Bone marrow (tissue), 2 donors: Measurements from ENCODE around the gene PIKFYVE.
"Not testable (repeated sequence)": the region's sequence is repeated elsewhere in the genome, so short reads cannot be mapped to it uniquely, and the experiment has no call there.

Experiments used
- DNase-seq, 2 donors: peaks; one replicate each; lab custom pipeline; 2025; lab: John Stamatoyannopoulos, UW

PIKFYVE gene

DNA sequence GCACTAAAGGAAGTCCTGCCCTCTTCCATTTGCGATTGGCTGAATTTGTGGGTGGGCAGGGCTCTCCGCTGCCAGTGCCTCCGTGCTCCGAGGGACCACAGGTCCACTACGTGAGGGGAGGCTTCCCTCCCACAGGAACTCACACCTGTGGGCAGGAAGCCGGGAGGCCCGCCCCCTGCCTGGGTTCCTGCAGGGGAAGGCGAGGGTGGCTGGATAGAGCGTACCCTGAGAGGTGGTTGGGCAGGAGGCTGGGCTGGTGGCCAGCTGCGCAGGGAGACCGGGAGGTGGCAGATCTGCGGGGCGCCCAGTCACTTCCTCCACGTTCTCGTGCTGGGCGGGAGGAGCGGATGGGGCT is 93.6 kb downstream of the PIKFYVE start:
- DNase-seq: no peak

DNA sequence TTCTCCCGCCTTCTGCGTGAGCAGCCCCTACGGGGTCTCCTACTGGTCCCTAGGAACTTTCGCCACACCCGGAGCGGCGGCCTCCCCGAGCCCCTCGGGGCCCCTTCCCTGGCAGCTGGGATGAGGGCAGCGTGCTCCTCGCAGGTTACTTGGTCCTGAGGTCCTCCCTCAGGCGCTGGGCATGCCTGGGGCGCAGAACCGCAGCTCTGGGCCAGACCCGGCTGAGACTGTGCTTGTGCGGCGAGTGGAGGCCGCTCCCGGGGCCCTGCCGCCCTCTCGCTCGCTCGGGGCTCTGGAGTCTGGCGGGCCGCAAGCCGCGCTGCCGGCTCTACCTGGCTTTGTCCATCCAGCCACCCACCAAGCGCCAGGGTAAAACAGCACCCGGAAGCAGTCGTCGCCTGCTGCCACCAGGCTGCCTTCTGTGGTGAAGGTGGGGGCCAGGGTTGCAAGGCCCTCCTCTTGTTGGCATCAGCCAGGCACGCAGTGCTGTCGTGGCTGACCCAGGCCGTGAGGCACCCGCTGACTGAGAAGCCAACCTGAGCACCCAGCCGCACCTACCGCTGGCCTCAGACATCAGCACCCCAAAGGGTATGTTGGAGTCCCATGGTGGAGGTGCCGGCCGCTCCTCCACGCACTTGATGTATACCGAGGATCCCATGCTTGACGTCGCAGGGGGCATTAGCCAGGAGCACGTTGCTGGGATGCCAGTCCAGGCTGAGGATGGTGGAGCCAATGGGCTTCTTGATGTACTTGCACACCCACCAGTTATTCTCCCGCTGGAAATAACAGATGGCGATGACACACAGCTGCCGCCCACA is 94.4 kb downstream of the PIKFYVE start:
- no peak for DNase-seq

DNA sequence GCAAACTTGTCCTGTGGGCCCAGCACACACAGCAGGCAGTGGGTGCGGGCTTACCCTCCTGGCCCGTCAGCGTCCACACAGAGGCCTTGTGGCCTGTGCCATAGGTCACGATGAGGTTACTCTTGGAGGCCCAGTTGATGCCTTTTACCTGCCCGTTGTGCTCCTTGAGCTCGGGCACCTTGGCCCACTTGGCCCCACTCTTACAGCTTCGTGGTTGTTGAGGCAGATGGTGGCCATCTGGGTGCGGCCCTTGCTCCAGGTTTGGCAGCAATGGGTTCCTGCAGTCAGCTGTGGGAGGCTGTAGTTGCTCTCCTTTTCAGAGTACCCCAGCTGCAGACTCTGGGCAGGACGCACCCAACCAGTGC is 95.0 kb downstream of the PIKFYVE start:
- DNase-seq: no peak

DNA sequence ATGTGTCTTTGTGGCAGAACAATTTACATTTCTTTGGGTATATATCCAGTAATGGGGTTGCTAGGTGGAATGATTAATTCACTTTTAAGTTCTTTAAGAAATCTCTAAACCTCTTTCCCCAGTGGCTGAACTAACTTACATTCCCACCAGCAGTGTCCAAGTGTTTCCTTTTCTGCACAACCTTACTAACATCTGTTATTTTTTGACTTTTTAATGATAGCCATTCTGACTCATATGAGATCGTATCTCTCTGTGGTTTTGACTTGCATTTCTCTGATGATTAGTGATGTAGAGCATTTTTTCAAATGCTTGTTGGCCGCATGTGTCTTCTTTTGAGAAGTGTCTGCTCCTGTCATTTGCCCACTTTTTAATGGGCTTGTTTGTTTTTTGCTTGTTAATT is 97.4 kb downstream of the PIKFYVE start:
- DNase-seq: peak in 1 of 2 donors; percentile 93

DNA sequence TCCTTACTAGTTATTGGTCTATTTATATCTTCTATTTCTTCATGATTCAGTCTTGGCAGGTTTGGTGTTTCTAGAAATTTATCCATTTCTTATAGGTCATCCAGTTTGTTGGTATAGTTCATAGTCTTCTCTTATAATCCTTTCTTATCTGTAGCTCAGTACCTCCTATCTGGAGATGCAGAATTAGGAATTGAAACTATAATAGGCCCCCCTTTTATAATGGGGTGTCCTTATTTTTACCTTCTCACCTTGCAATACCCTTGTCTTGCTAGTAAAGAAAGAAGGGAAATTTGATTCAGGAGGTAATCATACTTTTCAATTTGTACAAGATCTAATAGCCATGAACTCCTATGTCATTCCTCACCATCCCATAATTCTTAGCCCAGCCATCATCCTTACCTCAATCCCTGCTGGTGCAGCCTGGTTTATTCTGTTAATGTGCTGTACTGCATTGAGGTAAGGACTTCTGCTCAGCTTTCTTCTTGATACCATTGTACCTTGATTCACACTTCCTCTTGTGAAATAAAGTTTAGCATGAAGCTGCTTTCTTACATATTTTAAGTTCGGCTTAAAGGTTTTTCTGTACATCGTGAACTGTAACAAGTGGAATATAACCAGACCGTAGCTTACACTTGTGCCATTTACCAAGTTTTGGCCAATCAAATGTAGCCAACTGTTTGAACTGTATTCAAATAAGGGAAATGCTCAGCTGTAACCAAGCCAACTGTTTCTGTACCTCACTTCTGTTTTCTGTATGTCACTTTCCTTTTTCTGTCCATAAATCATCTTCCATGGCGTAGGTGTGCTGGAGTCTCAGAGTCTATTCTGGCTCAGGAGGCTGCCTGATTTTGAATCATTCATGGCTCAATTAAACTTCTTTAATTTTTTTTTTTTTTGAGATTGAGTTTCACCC is 100.4 kb downstream of the PIKFYVE start:
- peak in 1 of 2 donors; percentile 78 for DNase-seq

DNA sequence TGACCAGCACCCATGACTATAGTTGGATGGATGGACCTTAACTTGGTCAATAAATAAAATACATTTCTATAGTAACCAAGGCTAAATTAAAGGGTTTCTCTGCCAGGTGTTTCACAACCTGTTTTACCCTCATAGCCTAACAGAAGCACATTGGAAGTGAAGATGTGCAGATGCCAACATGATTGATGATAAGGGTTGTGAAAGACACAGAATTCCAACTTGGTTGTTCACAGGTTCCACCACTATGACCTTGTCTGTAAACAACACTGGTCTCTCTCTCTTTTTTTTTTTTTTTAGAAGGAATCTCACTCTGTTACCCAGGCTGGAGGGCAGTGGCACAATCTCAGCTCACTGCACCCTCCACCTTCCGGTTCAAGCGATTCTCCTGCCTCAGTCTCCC is 103.0 kb downstream of the PIKFYVE start:
- no peak for DNase-seq

DNA sequence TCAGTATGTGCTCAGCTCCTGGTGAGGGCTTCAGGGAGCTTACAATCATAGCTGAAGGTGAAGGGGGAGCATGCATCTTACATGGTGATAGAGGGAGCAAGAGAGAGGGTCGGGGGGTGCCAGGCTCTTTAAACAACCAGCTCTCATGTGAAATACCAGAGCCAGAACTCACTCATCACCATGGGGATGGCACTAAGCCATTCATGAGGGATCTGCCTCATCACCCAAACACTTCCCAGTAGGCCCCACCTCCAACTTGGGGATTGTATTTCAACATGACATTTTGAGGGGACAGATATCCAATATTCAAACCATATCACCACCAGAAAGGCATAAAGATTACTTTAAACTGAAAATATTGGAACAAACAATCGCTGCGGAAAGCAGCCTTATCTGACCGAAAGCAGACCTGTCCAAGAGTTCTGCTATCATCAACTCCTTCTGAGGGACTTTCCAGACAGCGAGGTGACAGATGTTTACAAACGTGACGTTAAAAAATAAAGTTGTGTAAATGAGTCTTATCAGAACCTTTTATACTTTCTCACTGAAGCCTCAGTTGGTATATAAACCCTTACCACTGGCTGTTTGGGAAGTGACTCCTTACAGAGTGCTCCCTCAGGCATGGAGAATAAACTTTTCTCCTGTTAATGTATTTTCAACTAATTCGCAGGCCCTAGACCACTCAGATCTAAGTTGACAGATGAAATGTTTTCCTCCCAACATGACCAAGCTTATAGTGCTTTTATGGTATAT is 105.0 kb downstream of the PIKFYVE start:
- DNase-seq: no peak

DNA sequence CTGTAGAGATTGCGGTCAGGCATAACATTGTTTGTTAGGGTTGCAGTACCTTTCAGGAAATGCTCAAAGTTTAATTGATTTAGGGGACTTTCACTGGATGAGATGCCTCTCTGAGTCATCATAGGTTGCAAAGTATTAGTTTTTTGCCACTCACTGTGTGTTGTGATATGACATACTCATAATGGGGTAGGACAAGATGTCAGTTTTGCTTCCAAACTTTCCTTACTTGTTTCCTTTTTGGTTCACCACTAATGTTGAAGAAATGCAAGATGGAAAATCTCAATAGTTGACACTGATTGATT is 105.5 kb downstream of the PIKFYVE start:
- DNase-seq: no peak

DNA sequence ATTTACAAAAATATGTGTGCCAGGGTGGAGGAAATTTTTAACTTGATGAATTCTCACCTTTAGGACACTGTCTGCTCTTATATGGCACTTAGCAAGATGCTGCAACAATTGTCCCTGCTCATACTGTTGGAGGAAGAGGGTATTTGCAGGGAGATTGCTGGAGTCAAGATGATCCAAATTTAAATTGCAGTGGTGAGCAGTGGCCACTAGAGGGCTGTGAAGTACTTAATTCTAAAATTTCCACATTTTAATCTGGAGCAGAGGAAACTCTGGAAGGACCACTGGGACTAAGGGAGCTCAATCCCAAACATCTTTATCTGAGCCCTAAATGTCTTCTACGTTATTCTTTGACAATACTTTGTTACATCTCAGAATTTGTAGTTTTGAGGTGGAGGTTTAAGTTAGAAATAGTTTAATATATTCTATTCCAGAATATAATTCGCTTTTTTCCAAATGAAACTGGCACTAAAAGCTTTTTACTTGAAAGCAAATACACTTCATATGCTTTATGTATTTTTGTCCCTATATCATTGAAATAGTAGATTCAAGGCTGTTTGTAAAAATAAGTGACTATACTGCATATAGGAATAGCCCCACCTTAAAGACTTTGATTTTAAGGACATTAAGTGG is 107.5 kb downstream of the PIKFYVE start:
- peak in 1 of 2 donors; percentile 6 for DNase-seq

DNA sequence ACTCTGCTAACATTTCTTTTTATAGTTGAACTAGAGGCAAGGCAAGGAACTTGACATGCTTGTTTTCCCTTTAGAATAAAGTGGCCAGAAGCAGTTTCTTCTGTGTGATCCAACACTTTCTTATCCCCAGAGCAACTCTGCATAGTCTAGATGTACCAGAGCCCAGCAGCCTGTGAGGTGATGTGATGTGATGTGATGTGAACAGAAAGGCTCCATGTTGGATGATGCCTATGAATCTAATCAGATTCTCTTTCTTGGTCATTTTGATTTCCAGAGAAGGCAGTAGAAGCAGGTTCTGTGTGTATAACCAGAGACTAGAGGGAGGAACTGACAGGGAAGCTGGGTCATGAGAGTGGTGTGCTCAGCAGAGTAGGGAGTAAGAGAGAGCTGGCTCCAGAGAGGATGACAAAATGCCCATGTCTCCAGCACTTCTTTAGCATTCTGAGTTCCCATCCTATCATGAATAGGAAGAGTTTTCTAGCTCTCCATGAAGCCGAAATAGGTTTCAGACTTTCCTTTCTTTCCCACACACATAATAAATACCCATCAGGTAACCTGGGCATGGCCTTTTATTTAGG is 109.5 kb downstream of the PIKFYVE start:
- DNase-seq: no peak

DNA sequence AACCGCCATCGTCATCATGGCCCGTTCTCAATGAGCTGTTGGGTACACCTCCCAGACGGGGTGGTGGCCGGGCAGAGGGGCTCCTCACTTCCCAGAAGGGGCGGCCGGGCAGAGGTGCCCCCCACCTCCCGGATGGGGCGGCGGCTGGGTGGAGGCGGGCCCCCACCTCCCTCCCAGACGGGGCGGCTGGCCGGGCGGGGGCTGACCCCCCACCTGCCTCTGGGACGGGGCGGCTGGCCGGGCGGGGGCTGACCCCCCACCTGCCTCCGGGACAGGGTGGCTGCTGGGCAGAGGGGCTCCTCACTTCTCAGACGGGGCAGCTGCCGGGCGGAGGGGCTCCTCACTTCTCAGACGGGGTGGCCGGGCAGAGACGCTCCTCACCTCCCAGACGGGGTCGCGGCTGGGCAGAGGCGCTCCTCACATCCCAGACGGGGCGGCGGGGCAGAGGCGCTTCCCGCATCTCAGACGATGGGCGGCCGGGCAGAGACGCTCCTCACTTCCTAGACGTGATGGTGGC is 111.3 kb downstream of the PIKFYVE start:
- DNase-seq: not testable (repeated sequence)

DNA sequence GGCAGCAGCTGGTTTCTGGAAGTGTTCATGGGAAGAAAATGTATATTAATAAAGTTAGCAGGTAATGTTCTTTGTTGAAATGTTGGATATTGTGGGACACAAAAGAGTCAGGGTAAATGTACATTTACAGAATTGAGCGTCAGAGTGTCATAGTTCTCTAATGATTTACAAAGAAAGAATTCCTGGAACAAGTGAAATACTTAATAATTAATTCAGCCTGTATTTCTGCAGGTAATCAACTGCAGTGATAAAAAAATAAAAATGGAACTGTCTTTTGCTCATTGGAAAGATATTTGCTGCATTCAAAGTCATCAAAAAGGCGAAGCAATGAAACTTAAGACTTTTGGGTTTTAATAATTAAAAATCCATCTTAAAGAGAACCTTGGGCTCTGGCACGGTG is 113.1 kb downstream of the PIKFYVE start:
- no peak for DNase-seq

DNA sequence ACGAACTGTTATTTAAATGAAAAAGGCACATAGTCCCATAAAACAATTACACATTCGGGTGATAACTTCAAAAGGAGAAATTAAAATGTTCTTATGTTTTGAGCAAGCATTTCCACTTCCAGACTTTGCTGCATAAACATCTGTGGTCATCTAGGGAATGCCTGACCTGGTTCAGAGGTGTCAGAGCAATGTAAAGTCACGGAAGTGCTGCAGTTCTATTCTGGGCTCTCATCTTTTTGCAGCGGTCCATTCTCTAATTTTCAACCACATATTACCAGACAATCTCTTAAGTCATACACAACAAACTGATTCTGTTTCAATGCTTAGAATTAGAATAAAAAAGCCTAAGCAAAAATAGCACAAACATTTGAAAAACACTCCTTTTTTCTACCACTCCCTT is 118.6 kb downstream of the PIKFYVE start:
- DNase-seq: no peak

DNA sequence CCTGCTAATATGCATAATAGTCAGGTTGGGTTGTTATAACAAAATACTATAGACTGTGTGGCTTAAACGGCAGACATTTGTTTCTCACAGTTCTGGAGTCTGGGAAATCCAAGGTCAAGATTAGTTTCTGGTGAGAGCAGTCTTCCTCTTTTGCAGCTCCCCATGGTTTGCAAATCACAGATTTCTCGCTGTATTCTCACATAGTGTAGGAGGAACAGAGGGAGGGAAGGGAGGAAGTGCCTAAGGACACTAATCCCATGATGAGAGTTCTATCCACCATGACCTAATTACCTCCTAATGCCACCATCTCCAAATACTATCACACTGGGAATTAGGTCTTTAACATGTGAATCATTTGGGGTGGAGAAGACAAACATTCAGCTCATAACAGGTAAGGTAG is 120.5 kb downstream of the PIKFYVE start:
- no peak for DNase-seq

DNA sequence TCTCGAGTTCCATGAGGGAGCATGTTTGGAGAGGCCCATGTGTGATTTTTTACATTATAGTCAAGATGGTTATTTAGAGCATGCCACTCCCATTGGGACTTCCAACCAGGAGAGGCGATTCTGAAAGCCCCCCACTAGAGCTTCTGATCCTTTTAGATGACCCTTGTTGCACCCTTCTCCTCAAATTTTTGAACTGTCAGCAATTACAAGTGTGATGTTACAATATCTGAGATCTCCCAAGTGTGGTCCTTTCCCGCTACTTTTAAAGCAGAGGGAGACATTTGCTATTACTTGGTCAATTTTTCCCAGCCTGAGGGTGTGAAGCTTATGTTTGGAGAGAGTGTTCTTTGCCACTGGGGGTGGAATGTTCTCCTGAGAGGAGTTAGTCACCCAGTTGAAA is 123.9 kb downstream of the PIKFYVE start:
- no peak for DNase-seq

DNA sequence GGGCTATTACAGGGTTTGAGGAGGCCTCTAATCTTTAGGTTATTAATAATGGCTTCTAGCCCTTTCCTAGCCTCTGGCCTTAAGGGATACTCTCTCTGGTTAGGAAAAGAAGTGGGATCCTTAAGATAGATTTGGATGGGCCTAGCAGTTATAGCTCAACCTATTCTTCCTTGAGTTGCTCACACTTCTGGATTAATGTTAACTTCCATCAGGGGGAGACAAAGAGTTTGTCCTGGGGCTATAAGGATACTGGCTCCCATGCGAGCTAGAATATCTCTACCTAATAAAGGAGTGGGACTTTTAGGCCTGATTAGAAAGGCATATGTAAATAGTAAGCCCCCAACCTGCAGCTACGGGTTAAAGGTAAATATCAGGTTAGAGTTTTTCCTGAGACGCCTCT is 126.2 kb downstream of the PIKFYVE start:
- no peak for DNase-seq

DNA sequence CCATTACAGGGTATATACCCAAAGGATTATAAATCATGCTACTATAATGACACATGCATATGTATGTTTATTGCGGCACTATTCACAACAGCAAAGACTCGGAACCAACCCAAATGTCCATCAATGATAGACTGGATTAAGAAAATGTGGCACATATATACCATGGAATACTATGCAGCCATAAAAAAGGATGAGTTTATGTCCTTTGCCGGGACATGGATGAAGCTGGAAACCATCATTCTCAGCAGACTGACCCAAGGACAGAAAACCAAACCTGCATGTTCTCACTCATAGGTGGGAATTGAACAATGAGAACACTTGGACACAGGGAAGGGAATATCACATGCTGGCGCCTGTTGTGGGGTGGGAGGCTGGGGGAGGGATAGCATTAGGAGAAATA is 130.7 kb downstream of the PIKFYVE start:
- DNase-seq: not testable (repeated sequence)

DNA sequence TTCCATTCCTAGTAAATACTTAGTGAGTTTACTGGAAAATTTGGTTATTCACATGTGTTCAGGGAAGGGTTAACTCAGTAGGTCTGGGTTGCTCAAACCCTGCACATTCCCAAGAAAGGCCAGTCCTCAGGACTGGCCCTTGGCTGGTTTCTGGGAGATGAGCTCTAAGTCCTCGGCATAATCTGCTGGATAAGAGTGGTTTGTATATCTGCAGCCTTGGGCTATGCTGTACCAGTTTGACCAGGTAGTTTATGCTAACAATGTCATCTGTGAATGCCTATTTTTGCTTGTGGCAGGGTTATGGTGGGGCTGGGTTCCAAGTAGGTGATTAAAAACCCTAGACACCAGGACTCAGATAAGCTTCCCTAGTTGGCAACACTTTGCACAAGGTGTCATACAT is 133.1 kb downstream of the PIKFYVE start:
- no peak for DNase-seq

DNA sequence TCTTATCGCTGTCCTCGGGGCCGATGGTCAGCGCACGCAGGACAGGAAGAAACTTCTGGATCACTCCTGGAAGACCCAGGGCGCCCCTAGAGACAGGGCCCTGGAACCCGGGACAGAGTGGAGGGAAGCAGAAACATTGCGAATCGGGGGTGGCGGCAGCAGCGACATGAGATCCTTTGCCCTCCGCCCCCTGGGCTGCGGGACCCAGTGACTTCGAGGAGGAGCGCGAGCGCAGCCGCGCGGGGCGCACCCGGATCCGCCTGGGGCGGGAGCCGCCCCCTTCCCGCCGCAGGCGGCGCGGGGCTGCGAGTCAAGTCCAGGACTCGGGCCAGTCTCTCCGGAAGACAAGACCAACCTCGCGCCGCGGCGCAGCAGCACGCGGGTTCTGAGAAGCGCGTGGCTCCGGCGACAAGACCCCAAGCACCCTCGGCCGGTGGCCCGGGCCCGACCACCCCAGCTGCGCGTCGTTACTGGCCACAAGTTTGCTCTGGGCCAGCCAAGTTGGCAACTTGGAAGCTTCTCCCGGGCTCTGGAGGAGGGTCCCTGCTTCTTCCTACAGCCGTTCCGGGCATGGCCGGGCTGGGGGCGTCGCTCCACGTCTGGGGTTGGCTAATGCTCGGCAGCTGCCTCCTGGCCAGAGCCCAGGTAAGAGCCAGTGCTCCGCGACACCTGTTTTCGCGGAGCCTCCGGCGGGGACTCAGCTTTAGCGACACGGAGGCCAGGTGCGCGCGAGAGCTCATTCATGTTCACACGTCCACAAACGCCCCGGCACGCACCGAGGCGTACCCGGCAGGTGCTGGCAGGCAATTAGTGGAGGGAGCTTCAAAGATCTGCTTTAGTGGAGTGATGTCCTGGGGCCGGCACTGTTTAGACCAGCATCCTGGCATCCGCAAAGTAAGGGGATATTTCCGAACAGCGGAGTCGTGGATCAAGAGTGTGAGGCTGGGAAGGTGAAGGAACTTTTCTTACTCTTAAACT is 140.7 kb downstream of the PIKFYVE start, which contains the start of gene PTH2R:
Gene PTH2R, plus strand, starts transcription at position 319 of the 978 bp plus-strand sequence. Its CDS starts 252 bp downstream, at position 571.
- no peak for DNase-seq

DNA sequence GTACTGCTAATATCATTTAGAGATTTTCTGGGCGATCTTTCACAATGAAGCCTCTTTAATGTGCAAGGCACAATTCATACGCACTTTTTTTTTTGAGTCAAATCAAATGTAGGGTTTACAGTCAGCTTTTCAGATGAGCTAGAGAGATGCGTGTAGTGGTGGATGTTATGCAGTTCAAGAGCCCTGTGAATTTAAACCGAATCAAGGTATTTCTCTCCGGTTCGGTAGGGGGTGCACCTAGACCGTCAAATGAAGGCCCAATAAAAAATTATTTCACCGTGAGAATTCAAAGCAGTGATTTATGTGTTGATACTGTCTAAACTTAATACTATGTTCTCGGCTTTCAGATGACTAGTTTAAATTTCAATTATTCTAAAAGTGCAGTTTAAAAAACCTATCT is 141.6 kb downstream of the PIKFYVE start:
- no peak for DNase-seq
